Mesenchymal stem cell (in vitro differentiated cells and primary cell): ENCODE measurements around the gene OXSR1.

ENCODE experiments used
- DNase-seq: peaks from one replicate; pipeline ENCODE4 v3.0.0-alpha.2; 2013
- H2AFZ ChIP-seq: one replicate; pipeline ENCODE4 v1.6.1; 2013; ENCODE audit warnings: low read depth, mild to moderate bottlenecking, control low read depth, inconsistent platforms, low read length, moderate library complexity
- H2AK5ac ChIP-seq: 2 replicates; pipeline ENCODE4 v1.6.1; 2013; ENCODE audit warnings: low read length, moderate library complexity, mild to moderate bottlenecking, inconsistent platforms; ENCODE audit not compliant: severe bottlenecking
- H2BK120ac ChIP-seq: one replicate; pipeline ENCODE4 v1.6.1; 2013; ENCODE audit warnings: low read depth, mild to moderate bottlenecking, inconsistent platforms, low read length, moderate library complexity
- H2BK12ac ChIP-seq, 2 experiments: one replicate each; pipeline ENCODE4 v1.6.1; 2013; ENCODE audit warnings: inconsistent platforms in 2 of 2, low read length in 2 of 2, mild to moderate bottlenecking in 2 of 2, moderate library complexity in 2 of 2, control low read depth in 1 of 2
- H2BK15ac ChIP-seq: one replicate; pipeline ENCODE4 v1.6.1; 2013; ENCODE audit warnings: mild to moderate bottlenecking, low read depth, inconsistent platforms; ENCODE audit not compliant: poor library complexity, severe bottlenecking
- H2BK5ac ChIP-seq: 2 replicates; pipeline ENCODE4 v1.6.1; 2013; ENCODE audit warnings: low read depth, mild to moderate bottlenecking, low read length, control low read depth, inconsistent platforms; ENCODE audit not compliant: poor library complexity, severe bottlenecking
- H3K14ac ChIP-seq, 2 experiments: one replicate each; pipeline ENCODE4 v1.6.1; 2013; ENCODE audit warnings: inconsistent platforms in 2 of 2, low read length in 2 of 2, control low read depth in 1 of 2, mild to moderate bottlenecking in 1 of 2, moderate library complexity in 1 of 2
- H3K18ac ChIP-seq, 2 experiments: one replicate each; pipeline ENCODE4 v1.6.1; 2013; ENCODE audit warnings: inconsistent platforms in 2 of 2, low read length in 2 of 2, control low read depth in 1 of 2, low read depth in 1 of 2, mild to moderate bottlenecking in 1 of 2
- H3K23ac ChIP-seq, 2 experiments: one replicate each; pipeline ENCODE4 v1.6.1; 2013; ENCODE audit warnings: inconsistent platforms in 2 of 2, low read length in 2 of 2, mild to moderate bottlenecking in 2 of 2, moderate library complexity in 2 of 2, control low read depth in 1 of 2
- H3K27ac ChIP-seq: 2 replicates; pipeline ENCODE4 v1.5.1; 2013; ENCODE audit warnings: mild to moderate bottlenecking, moderate library complexity, low read length, control low read depth, inconsistent platforms; ENCODE audit not compliant: poor library complexity, severe bottlenecking
- H3K27me3 ChIP-seq, 2 experiments: 2 replicates each; pipeline versions ENCODE4 v1.6.1 to v1.7.0; 2013; ENCODE audit warnings: low read length in 2 of 2, mild to moderate bottlenecking in 2 of 2, moderate library complexity in 2 of 2, control low read depth in 1 of 2, inconsistent platforms in 1 of 2; ENCODE audit not compliant: control insufficient read depth in 1 of 2, insufficient read depth in 1 of 2
- H3K36me3 ChIP-seq, 2 experiments: 2 replicates each; pipeline versions ENCODE4 v1.6.1 to v1.7.0; 2013; ENCODE audit warnings: low read length in 2 of 2, control low read depth in 1 of 2, inconsistent platforms in 1 of 2, low read depth in 1 of 2, mild to moderate bottlenecking in 1 of 2; ENCODE audit not compliant: insufficient read depth in 2 of 2, control insufficient read depth in 1 of 2
- H3K4ac ChIP-seq, 2 experiments: one replicate each; pipeline ENCODE4 v1.6.1; 2013; ENCODE audit warnings: inconsistent platforms in 2 of 2, low read length in 2 of 2, mild to moderate bottlenecking in 2 of 2, moderate library complexity in 2 of 2, control low read depth in 1 of 2, low read depth in 1 of 2
- H3K4me1 ChIP-seq: 2 replicates; pipeline ENCODE4 v1.6.1; 2013; ENCODE audit warnings: low read depth, low read length, control low read depth; ENCODE audit not compliant: control insufficient read depth, insufficient read depth
- H3K4me2 ChIP-seq: 2 replicates; pipeline ENCODE4 v1.6.1; 2013; ENCODE audit warnings: low read length, mild to moderate bottlenecking, inconsistent platforms; ENCODE audit not compliant: poor library complexity, severe bottlenecking
- H3K4me3 ChIP-seq, 2 experiments: 2 replicates each; pipeline versions ENCODE4 v1.5.1 to v1.7.0; 2013; ENCODE audit warnings: low read length in 2 of 2, mild to moderate bottlenecking in 2 of 2, control low read depth in 1 of 2, low read depth in 1 of 2; ENCODE audit not compliant: insufficient read depth in 1 of 2
- H3K79me1 ChIP-seq: replicated peaks from 2 replicates; pipeline ENCODE4 v1.6.1; 2013; ENCODE audit warnings: mild to moderate bottlenecking, control low read depth, low read length, inconsistent platforms; ENCODE audit not compliant: poor library complexity, severe bottlenecking
- H3K9ac ChIP-seq: 2 replicates; pipeline ENCODE4 v1.7.0; 2013; ENCODE audit warnings: mild to moderate bottlenecking, low read length, moderate library complexity
- H3K9me3 ChIP-seq: 2 replicates; pipeline ENCODE4 v1.7.0; 2013; ENCODE audit warnings: mild to moderate bottlenecking, low read length; ENCODE audit not compliant: control insufficient read depth
- H4K8ac ChIP-seq: one replicate; pipeline ENCODE4 v1.6.1; 2013; ENCODE audit warnings: inconsistent platforms, mild to moderate bottlenecking, low read length, moderate library complexity
- H4K91ac ChIP-seq: one replicate; pipeline ENCODE4 v1.6.1; 2013; ENCODE audit warnings: mild to moderate bottlenecking, low read length, inconsistent platforms
- WGBS: methylation state at CpG from one replicate; pipeline ENCODE4 v1.1.7; 2013; ENCODE audit warnings: mixed read lengths; 5-methylcytosine and 5-hydroxymethylcytosine counted together

Gene OXSR1

GRCh38 chr3:38139652-38140051, 25.7 kb upstream of the OXSR1 start:
- no peaks in the 10 kb centered on the region for H3K9me3 ChIP-seq
- peak overlapping the region in 1 of 2 experiments; percentile 95 for H3K4me3 ChIP-seq
- no peak overlapping the region for H2BK12ac ChIP-seq
- H4K8ac ChIP-seq: no peak overlapping the region
- H3K36me3 ChIP-seq: peaks cover 24 to 31% of the 10 kb centered on the region in 2 experiments
- H3K23ac ChIP-seq: no peak overlapping the region
- DNase-seq: no peak
- no peak overlapping the region for H4K91ac ChIP-seq
- H3K79me1 ChIP-seq: peaks cover 21% of the 10 kb centered on the region
- H3K9ac ChIP-seq: peak overlapping the region; percentile 91
- H3K27me3 ChIP-seq: no peaks in the 10 kb centered on the region
- H2AK5ac ChIP-seq: no peak overlapping the region
- no peak overlapping the region for H3K18ac ChIP-seq
- WGBS: 93% methylated on average over 7 of the region's 7 CpGs
- no peak overlapping the region for H3K27ac ChIP-seq
- peaks cover 26% of the 10 kb centered on the region for H3K4me1 ChIP-seq
- H3K14ac ChIP-seq: no peak overlapping the region
- H2AFZ ChIP-seq: no peak overlapping the region
- no peak overlapping the region for H3K4me2 ChIP-seq
- H2BK120ac ChIP-seq: no peak overlapping the region
- H3K4ac ChIP-seq: no peak overlapping the region
- H2BK5ac ChIP-seq: no peak overlapping the region
- no peak overlapping the region for H2BK15ac ChIP-seq

GRCh38 chr3:38140326-38141172, 24.8 kb upstream of the OXSR1 start:
- H3K4me2 ChIP-seq: no peak overlapping the region
- no peaks in the 10 kb centered on the region for H3K27me3 ChIP-seq
- H2AFZ ChIP-seq: no peak overlapping the region
- H3K18ac ChIP-seq: no peak overlapping the region
- H3K9me3 ChIP-seq: no peaks in the 10 kb centered on the region
- H3K4me3 ChIP-seq: no peak overlapping the region
- H3K23ac ChIP-seq: no peak overlapping the region
- no peak overlapping the region for H4K8ac ChIP-seq
- H3K36me3 ChIP-seq: peaks cover 23 to 24% of the 10 kb centered on the region in 2 experiments
- H3K14ac ChIP-seq: no peak overlapping the region
- no peak overlapping the region for H2BK15ac ChIP-seq
- no peak overlapping the region for H2BK5ac ChIP-seq
- no peak overlapping the region for H4K91ac ChIP-seq
- H3K9ac ChIP-seq: no peak overlapping the region
- H3K79me1 ChIP-seq: peaks cover 21% of the 10 kb centered on the region
- no peak overlapping the region for H2BK120ac ChIP-seq
- DNase-seq: no peak
- 99% methylated on average over 13 of the region's 13 CpGs for WGBS
- peaks cover 26% of the 10 kb centered on the region for H3K4me1 ChIP-seq
- H2BK12ac ChIP-seq: no peak overlapping the region
- no peak overlapping the region for H3K27ac ChIP-seq
- no peak overlapping the region for H3K4ac ChIP-seq
- no peak overlapping the region for H2AK5ac ChIP-seq

- WGBS: 95% methylated on average over 7 of the region's 7 CpGs
- H3K14ac ChIP-seq: no peak overlapping the region
Measured at GRCh38 chr3:38141173-38141951, 24.0 kb upstream of the OXSR1 start.

GRCh38 chr3:38141952-38142273, 23.4 kb upstream of the OXSR1 start:
- Histone ChIP-seq H3K36me3 (peaks cover 23 to 24% of the 10 kb centered on the region in 2 experiments), H2AK5ac (no peak overlapping the region), H3K9me3 (peaks cover 11% of the 10 kb centered on the region), H2BK120ac (no peak overlapping the region), H3K27me3 (no peaks in the 10 kb centered on the region), H4K8ac (no peak overlapping the region), H2BK5ac (no peak overlapping the region), H3K27ac (no peak overlapping the region), H3K4me2 (no peak overlapping the region), H3K79me1 (peaks cover 21% of the 10 kb centered on the region), H3K23ac (no peak overlapping the region), H2AFZ (no peak overlapping the region), H3K4me3 (no peak overlapping the region), H2BK15ac (no peak overlapping the region), H3K4ac (no peak overlapping the region), H2BK12ac (no peak overlapping the region), H4K91ac (no peak overlapping the region), H3K9ac (no peak overlapping the region), H3K18ac (no peak overlapping the region), H3K14ac (no peak overlapping the region), H3K4me1 (peaks cover 26% of the 10 kb centered on the region)
- no peak for DNase-seq
- WGBS: 90% methylated on average over 2 of the region's 2 CpGs

More at GRCh38 chr3:38141173-38141951, 24.0 kb upstream of the OXSR1 start:
- Histone ChIP-seq H3K9me3 (peaks cover 6% of the 10 kb centered on the region), H2BK15ac (no peak overlapping the region), H3K36me3 (peaks cover 23 to 24% of the 10 kb centered on the region in 2 experiments), H3K9ac (no peak overlapping the region), H3K27me3 (no peaks in the 10 kb centered on the region), H4K8ac (no peak overlapping the region), H2AK5ac (no peak overlapping the region), H2BK5ac (no peak overlapping the region), H3K4ac (no peak overlapping the region), H2BK12ac (no peak overlapping the region), H4K91ac (no peak overlapping the region), H2BK120ac (no peak overlapping the region), H3K18ac (no peak overlapping the region), H3K79me1 (peaks cover 21% of the 10 kb centered on the region), H2AFZ (no peak overlapping the region), H3K4me2 (no peak overlapping the region), H3K4me1 (peaks cover 26% of the 10 kb centered on the region), H3K4me3 (no peak overlapping the region), H3K27ac (no peak overlapping the region), H3K23ac (no peak overlapping the region)
- no peak for DNase-seq
